CD4-positive, alpha-beta T cell treated with Interferon gamma for 1 hour (primary cell): ENCODE data around the gene SFR1.

ENCODE experiments used
- DNase-seq: peaks from one replicate; pipeline ENCODE4 v3.0.0-alpha.2; 2020

Gene SFR1, protein sequence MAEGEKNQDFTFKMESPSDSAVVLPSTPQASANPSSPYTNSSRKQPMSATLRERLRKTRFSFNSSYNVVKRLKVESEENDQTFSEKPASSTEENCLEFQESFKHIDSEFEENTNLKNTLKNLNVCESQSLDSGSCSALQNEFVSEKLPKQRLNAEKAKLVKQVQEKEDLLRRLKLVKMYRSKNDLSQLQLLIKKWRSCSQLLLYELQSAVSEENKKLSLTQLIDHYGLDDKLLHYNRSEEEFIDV

DNA sequence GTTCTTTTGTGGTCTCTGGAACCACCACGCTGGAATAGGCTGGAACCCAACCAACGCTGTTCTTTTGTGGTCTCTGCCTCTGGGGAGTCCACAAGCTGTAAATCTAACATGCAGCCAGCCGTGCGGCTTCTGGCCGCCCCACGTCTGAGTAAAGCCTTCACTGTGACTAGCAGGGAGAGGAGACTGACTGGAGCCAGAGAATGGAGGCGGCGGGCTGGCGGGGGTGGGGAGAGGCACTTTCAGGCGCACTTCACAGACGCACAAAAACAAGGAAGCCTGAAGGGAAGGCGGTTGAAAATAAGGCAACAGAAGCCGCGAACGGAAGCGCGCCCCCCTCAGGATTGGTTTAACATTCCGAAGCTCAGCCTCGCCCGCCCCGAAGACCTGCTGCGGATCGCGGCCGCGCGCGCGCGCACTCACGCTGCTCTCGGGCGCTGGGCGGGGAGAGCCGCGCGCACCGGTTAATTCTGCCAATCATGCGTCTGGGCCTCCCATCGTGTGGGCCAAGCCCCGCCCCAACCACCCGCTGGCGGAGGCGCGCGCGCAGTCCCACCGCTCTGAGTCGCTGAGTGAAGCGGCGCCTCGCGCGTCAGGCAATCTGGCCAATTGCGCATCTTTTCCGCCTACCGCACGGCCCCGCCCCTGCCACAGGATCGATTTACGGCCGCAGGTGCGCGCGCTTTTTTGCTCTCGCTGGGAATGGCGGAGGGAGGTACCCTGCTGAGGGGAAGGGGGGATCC lies at the start of gene SFR1:
Gene SFR1, plus strand, starts transcription at position 687 of the 740 bp plus-strand sequence. Its CDS starts 13 bp downstream, at position 700.
- peak; percentile 99 for DNase-seq

- DNase-seq = no peak
Measured at GRCh38 chr10:104072786-104073185, 49.2 kb upstream of the SFR1 start.

- no peak for DNase-seq
Measured at GRCh38 chr10:104074505-104074904, 47.5 kb upstream of the SFR1 start.

GRCh38 chr10:104076743-104077160 lies 45.2 kb upstream of the SFR1 start:
- DNase-seq = no peak

GRCh38 chr10:104077247-104077646 lies 44.7 kb upstream of the SFR1 start:
- DNase-seq = no peak

GRCh38 chr10:104077663-104078151 lies 44.3 kb upstream of the SFR1 start:
- DNase-seq = no peak

DNA sequence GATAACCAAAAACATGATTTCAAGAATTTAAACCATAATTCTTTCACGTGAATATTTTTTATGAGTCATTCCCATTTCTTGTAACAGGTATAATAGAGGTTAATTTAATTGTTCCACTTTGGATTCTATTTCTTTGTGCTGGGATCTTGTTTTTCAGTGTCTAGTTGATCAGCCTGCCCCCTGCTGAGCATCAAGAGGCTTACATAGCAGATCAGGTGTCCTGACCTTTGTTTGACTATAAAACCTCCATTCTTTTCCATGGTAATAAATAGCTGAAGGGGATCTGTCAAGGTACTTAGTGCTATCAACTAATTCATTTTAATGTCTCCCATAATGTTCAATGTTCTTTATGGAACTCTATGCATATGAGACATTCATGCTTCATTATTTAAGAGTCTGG lies 41.2 kb upstream of the SFR1 start:
- peak; percentile 8 for DNase-seq

GRCh38 chr10:104081998-104082397 lies 40.0 kb upstream of the SFR1 start:
- DNase-seq = no peak

DNA sequence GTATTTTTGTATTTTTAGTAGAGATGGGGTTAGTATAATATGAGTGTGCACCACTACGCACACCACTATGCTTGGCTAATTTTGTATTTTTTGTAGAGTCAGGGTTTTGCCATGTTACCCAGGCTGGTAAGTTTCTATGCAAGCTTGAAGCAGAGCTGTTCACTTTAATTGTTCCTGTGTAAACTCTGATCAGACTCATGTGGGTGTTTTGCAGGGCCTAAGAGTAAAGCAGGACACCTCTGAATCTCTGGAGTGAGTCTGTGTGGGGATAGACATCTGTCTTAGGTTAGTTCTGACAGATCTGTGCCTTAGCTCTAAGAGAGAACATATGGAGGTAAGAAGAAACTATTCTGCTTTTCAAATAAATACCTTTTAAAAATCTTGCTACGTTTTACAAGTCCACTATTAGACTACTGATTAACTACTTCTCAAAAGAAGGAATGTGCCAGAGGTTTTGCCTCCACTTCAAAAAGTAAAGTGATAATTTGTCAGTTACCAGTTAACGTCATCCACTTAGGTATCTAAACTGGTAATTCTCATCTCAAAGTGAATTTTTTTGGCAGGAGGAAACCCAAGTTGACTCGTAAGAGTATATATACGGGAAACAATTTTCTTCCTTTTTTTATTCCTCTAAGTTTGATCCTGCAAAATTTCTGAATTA lies 37.4 kb upstream of the SFR1 start:
- no peak for DNase-seq

GRCh38 chr10:104085801-104086400 lies 36.1 kb upstream of the SFR1 start, which contains the start of gene COL17A1:
Gene COL17A1, minus strand, starts transcription at chr10:104085880. Its CDS starts 5,207 bp downstream, at chr10:104080673.
- DNase-seq = no peak

DNA sequence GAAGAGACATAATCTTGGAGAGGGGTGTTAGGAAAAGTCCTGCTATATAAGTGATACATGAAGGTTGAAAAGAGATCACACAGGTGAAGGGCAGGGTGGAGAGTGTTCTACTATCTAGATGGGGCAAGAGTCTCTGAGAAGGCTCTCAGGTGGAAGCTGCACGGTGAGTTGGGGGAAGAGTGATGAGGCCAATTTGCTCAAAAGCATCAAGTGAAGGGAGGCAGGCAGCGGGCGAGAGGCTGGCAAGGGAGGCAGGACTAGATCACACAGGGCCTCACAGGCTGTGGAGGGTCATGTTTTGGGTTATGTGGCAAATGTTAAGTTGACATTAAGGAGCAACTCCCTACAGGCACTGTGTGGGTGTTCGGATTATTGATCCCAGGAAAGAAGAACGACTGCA lies 33.7 kb upstream of the SFR1 start:
- DNase-seq = no peak

DNA sequence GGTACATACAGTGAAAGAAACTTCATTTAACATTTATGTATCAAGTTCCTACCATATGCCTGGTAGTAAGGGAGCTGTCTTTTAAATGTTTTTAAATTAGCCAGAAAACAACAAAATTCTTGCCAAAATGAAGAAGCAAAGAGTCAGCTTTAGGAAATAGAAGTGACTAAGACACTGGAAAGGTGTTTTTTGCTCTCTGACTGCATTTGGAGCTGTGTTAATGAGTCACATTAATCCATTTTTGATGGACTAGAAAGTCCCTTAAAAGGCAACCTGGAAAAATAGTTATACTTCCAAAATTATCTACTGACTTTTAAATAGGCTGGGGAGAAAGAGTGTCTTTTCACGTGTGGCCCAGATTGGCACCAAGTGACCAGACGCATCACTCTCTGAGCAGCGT lies 32.4 kb upstream of the SFR1 start:
- no peak for DNase-seq

DNA sequence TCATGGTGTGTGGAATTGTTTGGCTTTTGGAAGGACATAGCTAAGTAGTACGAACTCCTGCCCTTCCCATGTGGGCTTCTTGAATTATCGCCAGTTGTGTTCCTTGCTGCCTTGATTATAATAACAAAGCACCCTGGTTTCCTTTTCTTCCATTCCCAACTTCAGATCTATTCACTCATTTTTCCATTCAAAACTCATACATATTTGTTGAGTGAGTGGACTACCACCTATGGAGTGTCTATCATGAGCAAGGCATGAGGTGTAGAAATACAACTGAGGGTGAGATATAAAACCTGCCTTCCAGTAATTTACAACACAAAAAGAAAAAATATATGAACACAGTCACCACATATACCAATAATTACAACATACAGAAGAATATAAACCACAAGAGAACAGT lies 31.4 kb upstream of the SFR1 start:
- DNase-seq = no peak

GRCh38 chr10:104092749-104093148 lies 29.2 kb upstream of the SFR1 start:
- no peak for DNase-seq

DNA sequence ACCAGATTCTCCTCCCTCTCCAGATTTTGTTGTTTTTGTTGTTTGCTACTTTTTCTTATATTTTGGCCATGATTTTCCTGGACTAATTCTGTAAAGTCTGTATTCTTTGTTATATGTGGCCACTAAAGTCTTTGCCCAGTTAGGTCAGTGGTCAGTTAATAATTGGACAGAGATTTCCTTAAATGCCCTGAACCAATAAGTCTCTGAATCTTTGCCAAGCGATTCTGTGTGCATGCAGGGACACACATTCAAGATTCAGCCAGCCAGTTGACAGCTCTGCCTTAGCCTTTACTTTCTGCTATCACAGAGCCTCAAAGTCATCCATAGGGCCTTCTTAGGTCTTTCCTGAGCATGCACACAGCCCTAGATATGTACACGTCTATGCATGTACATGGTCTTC lies 25.3 kb upstream of the SFR1 start:
- no peak for DNase-seq

DNA sequence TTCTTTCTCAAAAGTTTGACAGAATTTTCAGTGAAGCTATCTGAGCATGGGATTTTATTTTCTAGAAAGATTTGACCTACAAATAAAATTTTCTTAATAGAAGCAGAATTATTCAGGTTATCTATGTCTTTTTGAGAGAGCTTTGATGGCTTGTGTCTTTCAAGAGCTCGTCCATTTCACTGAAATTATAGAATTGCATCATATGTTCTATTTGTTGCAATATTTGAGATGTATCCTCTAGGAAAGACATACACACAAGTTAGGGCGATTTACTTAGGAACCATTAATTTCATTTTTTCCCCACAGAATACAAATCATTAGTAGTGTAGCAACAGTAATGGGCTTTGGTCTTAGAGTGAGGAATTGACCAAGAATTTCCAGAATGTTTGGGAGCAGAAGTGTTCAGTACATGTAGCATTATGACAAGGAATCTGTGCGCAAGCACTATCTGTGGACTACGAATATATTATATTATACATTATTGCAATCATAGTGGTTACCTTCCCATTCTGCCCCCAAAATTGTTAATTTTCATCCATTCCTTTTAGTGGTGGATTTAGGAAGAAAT lies 23.5 kb upstream of the SFR1 start:
- no peak for DNase-seq

- DNase-seq = no peak
Measured at GRCh38 chr10:104099269-104099668, 22.7 kb upstream of the SFR1 start.

- no peak for DNase-seq
Measured at GRCh38 chr10:104099941-104100340, 22.0 kb upstream of the SFR1 start.

DNA sequence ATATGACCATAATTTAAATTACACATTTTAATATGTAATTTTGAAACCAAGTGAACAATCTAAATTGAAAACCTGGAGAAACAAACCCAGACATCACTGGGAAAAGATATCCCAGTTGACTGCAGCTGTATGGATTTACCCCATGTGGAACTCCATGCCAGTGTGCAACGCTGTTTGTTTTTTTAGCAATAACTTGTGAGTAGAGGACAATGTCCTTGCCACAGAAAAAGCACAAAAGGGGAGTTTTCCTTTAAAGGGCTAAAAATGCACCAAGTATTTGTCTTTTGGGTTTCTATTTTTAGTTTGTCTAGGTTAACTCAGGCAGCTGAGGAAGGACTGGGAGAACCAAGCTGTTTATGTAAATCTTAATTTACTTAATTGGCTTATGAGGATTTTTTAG lies 21.2 kb upstream of the SFR1 start:
- no peak for DNase-seq

- no peak for DNase-seq
Measured at GRCh38 chr10:104101902-104102301, 20.1 kb upstream of the SFR1 start.

GRCh38 chr10:104103956-104104355 lies 18.0 kb upstream of the SFR1 start:
- DNase-seq = no peak

DNA sequence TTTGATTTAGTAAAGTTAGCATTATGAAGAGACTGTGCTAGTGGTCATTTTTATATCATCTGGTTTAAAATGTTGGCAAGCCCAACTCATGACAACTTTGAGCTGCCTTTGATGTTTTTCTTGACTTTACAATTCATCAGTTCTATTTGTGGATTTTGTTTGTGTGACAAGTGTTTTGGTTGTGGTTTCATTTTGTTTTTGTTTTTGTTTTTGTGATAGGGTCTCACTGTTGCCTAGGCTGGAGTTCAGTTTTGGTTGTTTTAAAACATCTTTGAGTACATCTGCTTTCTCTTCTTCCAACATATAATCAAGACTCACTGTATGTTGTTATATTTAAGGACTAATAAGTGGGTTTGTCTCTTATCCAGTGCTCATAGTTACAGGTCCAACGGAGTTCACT lies 17.6 kb upstream of the SFR1 start:
- no peak for DNase-seq

DNA sequence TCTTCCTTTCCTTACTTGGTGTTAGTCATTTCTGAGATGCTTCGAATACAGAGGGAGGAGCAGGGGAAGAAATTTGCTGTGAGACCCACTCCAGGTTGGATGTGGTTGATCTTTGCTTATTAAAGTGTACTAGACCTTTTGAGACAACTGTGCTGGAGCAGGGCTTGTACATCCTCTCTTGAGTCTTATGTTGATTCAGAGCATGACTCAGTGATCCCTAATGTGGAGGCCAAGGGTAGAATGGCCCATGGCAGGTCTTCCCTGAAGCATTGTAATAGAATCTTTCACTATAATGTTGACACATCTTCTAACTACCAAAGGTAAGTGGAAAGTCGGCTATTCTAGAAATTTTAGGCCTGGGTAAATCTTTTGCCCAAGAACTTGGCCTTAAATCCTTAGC lies 17.0 kb upstream of the SFR1 start:
- no peak for DNase-seq
